HuH-7 (cell line): ENCODE results near the gene AMZ1.
"Not testable (repeated sequence)": the region's sequence is repeated elsewhere in the genome, so short reads cannot be mapped to it uniquely, and the experiment has no call there.

ENCODE experiments used
- DNase-seq: peaks from one replicate; pipeline ENCODE4 v3.0.0; 2011; ENCODE audit warnings: low spot score

The AMZ1 gene

DNA sequence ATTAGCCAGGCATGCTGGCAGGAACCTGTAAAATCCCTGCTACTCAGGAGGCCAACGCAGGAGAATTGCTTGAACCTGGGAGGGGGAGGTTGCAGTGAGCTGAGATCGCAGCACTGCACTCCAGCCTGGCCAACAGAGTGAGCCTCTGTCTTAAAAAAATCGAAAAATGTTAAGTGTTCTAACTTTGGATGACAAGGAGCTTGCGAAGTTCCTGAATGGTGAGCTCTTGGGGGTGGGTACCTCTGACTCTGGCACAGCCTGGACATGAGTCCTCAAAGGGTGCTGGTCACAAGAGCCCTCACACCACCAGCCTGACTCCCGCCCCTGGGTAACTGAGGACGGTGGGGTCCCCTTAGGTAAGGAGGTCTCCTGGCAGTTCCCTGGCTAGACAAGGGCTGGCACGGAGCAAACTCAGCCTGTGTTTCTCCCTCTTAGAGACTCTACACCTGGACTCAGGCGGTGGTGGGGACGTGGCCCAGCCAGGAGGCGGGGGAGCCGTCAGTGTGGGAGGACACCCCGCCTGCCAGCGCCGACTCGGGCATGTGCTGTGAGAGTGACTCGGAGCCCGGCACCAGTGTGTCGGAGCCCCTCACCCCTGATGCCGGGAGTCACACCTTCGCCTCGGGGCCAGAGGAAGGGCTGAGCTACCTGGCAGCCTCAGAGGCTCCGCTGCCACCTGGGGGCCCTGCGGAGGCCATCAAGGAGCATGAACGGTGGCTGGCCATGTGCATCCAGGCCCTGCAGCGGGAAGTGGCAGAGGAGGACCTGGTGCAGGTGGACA, 24.1 kb downstream of the AMZ1 start:
- no peak for DNase-seq

GRCh38 chr7:2713370-2713769, 25.4 kb downstream of the AMZ1 start:
- no peak for DNase-seq

GRCh38 chr7:2713978-2714377, 26.0 kb downstream of the AMZ1 start:
- DNase-seq, result no peak

DNA sequence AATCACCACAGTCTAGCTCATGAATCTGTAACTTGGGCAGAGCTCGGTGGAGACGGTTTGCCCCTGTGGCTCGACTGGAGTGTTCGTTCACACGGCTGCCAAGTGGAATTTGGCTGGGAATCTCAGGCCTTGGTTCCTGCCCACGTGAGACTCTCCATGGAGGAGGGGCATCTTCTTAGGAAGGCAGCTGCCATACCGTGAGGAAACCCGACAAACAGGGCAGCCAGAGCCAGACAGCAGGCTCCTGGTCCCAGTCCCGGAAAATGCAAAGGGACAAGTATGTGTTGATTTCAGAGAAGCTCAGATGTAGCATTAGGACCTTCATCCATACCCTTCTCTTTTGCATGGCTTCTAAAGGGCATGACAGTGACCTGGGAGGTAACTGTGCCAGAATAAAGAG, 26.6 kb downstream of the AMZ1 start:
- DNase-seq, result no peak

DNA sequence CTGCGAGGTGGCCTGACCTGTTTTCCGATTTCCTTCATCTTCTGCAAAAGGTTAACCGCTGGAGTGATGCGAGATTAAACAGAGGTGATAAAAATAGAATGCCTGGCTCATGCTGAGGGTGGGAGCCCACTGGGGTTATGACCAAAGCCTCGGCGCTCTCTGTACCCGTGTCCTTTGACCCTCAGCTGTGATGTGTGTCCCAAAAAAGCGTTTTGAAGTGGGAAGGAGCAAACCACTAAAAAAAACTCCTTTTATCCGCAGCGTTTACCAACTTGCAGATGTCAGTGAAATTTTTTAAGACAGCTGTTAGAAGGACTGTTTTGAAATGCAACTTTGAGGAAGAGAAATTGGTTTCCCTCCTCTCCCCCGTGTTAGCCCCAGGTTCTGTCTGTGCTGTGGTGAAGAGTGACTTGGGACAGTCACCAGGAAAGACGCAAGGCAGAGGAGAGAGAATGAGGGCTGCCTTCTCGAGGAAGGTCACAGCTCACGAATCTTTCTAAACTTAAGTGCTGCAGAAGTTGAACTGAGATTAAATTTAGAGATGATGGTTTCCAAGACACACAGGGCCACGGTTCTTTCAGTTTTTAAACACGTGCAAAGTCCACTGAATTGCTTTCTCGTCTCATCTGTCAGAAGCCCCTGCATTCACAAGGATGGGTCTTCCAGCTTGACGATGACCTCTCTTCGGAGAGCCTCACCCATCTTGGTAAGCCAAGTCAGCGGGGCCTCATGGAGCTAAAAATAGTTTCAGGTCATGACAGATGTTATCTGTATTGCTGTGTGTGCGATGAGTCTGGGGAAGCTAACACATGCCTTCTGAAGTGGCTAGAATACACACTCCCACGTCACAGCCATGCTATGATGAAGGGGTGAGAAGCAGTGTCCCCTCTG, 27.6 kb downstream of the AMZ1 start:
- DNase-seq, result no peak

- DNase-seq, result no peak
Measured at GRCh38 chr7:2716488-2716887, 28.5 kb downstream of the AMZ1 start.

- DNase-seq, result no peak
Measured at GRCh38 chr7:2716906-2717292, 28.9 kb downstream of the AMZ1 start.

GRCh38 chr7:2717293-2718261, 29.6 kb downstream of the AMZ1 start:
- peak; percentile 78 for DNase-seq

- no peak for DNase-seq
Measured at GRCh38 chr7:2718296-2718965, 30.4 kb downstream of the AMZ1 start.

DNA sequence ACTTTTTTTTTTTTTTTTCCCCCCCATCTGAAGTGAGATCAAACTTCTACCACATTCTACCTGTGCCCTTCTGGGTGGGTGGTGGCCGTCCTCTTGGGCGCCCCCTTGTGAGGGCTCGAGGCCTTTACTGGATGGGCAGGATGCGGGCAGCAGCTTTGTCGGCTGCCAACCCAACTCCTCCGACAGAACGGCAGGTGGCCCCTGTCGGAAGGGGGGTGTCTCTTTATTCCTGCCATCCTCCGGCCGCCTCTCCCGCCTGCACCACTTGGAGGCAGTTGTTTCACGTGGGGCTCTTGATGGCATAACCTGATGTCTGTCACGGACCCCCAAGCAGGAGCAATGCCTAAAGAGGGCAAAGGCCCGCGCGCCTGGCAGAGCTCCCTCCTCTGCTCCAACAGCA, 31.0 kb downstream of the AMZ1 start:
- peak; percentile 89 for DNase-seq

- DNase-seq, result no peak
Measured at GRCh38 chr7:2720024-2720423, 32.0 kb downstream of the AMZ1 start.

DNA sequence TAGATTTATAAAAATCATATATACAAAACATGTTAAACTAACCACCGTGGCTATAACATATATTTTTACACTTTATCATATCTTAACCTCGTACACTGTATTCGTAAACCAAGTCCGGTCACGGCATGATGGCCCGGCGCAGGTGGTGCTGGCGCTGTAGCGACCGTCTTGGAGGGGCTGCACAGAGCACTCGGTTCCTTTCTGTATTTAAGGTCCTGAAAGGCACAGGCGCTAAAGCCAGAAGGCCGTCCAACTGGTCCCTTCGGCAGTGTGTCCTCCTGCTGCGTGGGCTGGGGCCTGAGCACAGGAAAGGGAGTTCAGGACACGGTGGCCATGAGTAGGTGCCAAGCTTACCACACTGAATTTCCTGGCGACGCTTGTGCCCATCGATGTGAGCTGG, 33.8 kb downstream of the AMZ1 start:
- no peak for DNase-seq

GRCh38 chr7:2722591-2722990, 34.6 kb downstream of the AMZ1 start:
- DNase-seq, result no peak

DNA sequence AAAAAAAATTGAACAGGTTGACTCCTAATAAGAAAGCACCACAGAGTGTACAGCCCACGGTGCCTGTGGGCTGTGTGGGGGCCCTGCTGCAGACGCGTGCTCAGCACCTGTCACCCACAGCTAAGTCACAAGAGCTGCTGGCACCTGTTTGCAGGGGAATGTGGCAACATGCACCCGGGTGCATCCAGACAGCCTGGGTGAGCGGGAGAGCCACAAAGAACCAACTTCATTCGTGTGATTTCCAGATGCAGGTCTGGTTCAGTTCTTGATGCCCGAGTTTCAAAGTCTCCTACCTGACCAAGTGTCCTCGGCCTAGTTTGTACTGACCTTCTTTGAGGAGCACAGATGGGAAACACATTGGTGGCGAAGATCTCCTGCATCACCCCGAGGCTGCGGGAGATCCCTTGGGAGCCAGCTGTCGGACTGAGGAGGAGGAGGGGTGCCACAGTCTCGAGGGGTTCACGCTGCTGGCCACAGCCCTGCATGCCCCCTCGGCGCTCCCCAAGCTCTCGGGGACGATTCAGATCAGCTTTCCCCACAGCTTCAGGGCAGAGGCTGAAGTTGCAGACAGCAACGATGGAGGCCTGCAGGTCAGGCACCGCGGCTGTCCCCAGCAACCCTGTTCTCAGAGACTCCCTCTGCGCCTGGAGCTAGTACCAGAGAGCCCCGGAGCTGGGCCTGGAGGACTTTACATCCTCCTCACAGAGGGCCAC, 35.3 kb downstream of the AMZ1 start:
- DNase-seq, result no peak

DNA sequence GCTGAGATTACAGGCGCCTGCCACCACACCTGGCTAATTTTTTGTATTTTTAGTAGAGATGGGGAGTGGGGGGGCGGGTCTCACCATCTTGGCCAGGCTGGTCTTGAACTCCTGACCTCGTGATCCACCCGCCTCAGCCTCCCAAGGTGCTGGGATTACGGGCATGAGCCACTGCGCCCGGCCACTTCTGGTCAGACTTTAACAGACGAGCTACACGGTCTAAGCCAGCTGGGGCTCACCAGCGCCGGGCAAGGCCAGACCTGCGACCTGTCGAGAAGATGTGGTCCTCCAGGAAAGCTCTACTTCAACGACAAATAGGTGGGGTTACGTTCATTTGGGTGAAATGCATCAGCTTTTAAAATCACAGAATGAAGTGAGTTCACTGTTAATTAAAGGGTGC, 36.0 kb downstream of the AMZ1 start:
- not testable (repeated sequence) for DNase-seq

DNA sequence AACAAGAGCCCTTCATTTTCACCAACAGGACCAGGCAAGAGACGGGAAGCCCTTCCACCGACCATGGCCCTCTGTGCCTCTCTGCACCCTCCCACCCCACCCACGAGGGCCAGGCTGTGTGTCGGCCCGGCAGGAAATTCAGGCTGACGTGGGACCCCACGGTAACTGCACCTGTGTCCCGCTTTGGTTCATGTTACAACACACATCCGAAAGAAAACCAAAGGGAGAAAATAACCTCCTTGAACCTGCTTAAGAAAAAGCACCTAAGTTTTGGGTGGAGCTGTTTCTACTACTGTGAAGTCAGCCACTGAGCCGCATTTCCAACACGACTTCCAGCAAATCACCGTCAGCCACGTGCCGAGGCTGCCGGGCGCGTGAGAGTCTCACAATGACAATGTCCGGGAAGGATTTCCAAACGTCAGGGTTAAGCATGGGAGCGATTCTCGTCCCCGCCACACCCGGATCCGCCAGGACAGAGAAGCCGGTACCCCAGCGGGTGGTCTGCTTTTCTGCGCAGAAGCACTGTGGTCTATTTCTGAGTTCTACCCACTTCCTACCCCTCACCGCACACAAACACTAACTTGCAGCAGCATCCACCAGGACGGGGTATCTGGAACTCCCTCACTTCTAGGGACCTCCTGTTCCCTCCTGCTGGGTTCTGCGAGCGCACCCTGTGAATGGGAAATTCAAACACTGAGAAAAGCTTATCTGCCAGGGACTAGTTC, 36.6 kb downstream of the AMZ1 start:
- DNase-seq, result no peak

GRCh38 chr7:2725178-2726105, 37.4 kb downstream of the AMZ1 start:
- DNase-seq, result no peak

DNA sequence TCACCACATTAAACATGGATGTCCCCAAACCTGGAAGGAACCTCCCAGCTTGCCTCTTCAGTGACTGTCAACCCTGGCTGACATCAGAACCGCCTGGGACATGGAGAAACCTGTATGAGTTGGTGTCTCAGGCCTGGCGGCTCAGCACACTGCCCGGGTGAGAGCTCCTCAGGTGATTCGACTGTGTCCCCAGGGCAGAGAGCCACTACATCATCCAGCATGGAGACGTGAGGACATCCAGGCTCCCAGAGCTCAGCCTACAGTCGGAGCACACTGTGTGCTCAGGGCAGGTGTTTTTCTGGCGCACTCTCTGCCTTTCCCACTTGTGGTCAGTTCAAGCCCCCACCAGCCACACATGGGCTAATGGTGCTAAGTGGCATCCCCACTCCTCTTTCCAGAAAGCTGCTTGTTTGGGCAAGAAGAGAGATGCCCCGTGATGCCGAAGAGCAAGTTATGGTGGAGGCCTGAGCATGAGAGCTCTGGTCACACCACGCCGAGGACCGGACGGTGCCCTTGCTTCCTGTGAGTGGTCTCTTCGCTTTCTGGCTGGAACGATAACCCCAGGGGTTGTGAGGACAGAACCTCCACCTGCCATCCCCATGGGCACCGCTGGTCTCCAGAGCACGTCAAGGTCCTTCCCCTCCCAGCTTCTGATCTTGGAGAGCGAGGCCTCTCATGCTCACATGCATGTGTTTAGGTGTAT, 38.5 kb downstream of the AMZ1 start:
- no peak for DNase-seq
